ENCODE measurements around the gene ARFIP2.

DNA sequence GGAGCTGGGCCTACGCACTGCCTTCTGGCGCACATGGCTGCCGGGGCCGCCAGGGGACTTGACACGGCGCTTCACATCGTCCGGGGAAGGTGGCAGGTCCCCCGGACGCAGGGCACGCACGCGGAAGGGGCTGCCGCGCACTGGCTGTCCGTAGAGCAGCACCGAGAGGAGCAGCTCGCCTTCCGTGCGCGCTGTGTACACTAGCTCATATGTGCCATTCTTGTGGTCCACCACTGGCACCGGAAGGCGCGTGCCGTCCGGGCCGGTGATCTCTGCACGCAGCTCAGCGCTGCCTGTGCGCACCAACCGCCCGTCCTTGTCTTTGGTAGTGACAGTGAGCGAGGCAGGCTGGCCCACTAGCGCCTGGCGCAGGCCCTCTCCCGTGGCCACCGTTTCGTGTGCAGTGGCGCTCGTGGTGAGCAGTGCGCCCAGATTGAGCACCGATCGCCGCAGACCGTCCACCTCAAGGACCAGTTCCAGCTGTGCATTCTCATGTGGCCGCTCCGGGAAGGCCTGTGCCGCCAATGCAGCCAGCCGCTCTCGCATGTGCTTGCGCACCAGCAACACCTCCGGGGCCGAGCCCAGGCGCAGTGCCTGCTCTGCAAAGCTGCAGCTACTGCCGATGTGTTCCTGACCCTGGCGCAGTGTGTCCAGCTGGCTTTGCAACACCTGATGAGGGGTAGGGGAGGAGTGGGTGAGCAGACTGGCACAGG lies 24.6 kb downstream of the ARFIP2 start:
- TF ChIP-seq, protein P1, sequence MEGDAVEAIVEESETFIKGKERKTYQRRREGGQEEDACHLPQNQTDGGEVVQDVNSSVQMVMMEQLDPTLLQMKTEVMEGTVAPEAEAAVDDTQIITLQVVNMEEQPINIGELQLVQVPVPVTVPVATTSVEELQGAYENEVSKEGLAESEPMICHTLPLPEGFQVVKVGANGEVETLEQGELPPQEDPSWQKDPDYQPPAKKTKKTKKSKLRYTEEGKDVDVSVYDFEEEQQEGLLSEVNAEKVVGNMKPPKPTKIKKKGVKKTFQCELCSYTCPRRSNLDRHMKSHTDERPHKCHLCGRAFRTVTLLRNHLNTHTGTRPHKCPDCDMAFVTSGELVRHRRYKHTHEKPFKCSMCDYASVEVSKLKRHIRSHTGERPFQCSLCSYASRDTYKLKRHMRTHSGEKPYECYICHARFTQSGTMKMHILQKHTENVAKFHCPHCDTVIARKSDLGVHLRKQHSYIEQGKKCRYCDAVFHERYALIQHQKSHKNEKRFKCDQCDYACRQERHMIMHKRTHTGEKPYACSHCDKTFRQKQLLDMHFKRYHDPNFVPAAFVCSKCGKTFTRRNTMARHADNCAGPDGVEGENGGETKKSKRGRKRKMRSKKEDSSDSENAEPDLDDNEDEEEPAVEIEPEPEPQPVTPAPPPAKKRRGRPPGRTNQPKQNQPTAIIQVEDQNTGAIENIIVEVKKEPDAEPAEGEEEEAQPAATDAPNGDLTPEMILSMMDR (IDR thresholded peaks at IDR 0.05; ENCODE audit: insufficient read depth, low read depth, low read length), result no peak
- TF ChIP-seq EZH2 (IDR thresholded peaks at IDR 0.05; ENCODE audit: insufficient read depth, low read length), result no peak
